SK-N-MC (cell line): ENCODE results near the gene RTBDN.

Source experiments
- EZH2 ChIP-seq: fragments of 200-600 bp; sonication (generic); IDR thresholded peaks from one replicate; pipeline ENCODE4 v1.6.1; 2017; ENCODE audit warnings: antibody characterized with exemption
- POLR2AphosphoS5 ChIP-seq: IDR thresholded peaks from 2 replicates; pipeline ENCODE4 v1.6.1; 2012; ENCODE audit warnings: mild to moderate bottlenecking, low read depth, low read length, borderline replicate concordance

GRCh38 chr19:12794971-12795381 is 39.4 kb downstream of the RTBDN start:
- no peak for TF ChIP-seq POLR2AphosphoS5
- TF ChIP-seq EZH2: no peak
